HG03354 (cell line): ENCODE data around the gene ATL1.
A peak's percentile ranks its signal among the peaks of the same experiment; 100 is the strongest.
"Not testable (repeated sequence)": the region's sequence is repeated elsewhere in the genome, so short reads cannot be mapped to it uniquely, and the experiment has no call there.

ENCODE experiments used
- ATAC-seq: cut with Tn5 transposase; IDR thresholded peaks from one replicate; pipeline ENCODE4 v1.9.1; 2021; ENCODE audit warnings: mild to moderate bottlenecking; ENCODE audit not compliant: unreplicated experiment, poor library complexity, severe bottlenecking

The ATL1 gene

DNA sequence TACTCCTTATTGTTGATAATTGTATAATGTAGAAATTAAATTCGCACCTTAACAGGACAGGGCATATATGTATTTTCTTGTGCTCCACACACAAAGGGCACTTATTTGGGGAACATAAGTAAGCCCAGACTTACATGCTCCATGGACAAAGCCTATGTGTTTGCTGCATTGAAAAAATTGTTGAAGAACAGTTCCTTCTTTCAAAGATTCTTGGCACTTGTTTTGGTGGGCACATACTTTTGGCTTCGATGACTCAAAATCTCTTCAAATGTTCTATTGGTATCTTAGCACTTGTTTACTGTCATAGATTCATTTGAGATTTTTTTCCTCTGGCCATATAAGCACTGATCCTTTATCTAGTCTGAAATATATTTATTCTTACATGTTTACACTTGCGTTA lies 26.1 kb upstream of the ATL1 start:
- ATAC-seq: no peak

DNA sequence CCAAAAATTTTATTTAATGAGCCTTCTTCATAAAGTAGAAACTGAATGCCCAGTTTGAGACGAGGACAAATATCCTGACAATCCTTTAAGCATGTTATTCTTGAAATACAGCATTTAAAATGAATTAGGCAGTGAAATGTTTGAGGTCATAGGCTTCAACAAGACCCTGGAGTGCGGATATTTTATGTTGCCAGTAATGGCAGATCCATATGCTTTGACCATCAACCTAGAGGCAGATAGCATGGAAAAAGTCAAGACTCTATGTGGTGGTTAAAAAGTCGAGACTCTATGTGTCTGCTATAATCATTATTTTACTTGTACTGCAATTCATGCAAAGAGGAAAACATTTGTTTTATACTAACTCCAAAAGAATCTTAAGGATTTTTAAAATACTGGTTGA lies 25.5 kb upstream of the ATL1 start:
- ATAC-seq: no peak

DNA sequence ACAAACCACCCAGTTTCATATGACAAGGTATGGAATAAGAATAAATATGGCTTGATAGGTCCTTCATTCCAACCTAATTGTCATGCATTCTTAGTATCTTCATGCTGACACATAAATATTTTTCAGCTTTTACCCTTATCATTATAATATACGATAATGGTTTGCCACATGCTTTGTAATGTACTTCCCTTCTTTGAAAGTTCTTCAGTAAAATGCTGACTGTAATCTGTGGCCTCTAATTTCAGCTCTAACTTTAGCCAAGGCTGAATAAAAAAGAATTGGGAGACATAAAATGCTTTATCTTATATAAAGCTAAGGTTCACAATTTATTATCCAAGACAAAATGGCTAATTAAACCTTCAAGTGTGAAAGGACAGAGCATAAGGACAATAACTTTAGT lies 24.9 kb upstream of the ATL1 start:
- no peak for ATAC-seq

DNA sequence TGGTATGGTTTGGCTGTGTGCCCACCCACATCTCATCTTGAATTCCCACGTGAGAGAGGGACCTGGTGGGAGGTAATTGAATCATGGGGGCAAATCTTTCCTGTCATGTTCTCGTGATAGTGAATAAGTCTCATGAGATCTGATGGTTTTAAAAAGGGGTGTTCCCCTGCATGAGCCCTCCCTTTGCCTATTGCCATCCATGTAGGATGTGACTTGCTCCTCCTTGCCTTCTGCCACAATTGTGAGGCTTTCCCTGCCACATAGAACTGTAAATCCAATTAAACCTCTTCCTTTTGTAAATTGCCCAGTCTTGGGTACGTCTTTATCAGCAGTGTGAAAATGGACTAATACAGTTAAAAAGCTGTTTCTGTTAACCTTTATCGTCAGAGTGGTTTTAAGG lies 21.9 kb upstream of the ATL1 start:
- not testable (repeated sequence) for ATAC-seq

DNA sequence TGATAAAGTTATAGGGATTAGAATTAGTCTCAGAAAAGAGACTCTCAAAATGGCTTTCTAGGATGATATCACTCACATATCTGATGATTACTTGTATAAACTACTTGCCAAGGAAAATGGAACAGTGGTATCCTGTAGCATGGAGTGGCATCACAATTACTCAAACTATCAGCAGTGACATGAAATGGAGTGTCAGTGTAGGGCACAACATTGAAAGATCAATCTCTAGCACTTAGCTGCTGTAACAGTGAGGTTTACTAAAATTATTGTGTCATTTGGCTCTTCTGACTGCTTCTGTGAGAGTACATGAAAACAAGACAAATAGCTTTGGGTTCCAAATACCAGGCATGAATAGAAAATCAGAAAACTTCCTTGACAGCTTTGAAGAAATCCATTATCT lies 20.9 kb upstream of the ATL1 start:
- no peak for ATAC-seq

DNA sequence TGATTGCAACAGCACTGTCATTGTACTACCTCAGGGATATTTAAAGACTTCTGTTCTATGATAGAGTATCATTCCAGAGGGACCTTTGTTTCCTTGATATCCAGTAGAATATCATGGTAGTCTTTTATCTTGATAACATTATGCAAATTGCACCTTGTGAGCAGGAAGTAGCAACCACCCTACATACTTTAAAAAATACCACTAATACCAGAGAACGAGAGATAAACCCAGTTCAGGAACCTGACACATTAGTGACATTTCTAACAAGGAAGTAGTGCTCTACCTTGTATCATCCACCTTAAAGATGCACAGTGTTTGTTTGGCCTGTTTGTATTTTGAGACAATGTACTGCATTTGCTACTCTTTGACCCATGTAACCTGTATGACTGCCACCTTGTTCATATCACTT lies 18.8 kb upstream of the ATL1 start:
- no peak for ATAC-seq

DNA sequence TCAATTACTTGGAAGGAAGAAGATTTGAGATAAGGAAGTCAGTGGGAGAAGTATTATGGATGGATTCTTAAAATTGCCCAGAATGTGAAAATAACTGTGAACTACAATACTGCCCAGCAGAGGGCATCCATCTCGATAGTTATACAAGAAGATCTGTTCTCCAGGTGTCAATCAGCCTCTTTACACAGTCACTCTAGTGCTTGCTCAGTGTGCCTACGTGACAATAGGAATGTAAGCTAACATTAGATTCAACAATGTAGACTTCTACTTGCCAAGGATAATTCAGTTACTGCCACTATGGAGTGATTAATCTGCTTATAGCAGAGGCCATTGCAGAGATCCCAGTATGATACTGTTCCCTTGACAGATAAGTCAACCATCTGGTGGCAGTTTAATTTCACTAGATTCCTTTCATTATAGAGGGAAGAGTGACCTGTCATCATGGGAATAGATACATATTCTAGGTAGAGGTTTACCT lies 17.0 kb upstream of the ATL1 start:
- ATAC-seq: peak; percentile 64

DNA sequence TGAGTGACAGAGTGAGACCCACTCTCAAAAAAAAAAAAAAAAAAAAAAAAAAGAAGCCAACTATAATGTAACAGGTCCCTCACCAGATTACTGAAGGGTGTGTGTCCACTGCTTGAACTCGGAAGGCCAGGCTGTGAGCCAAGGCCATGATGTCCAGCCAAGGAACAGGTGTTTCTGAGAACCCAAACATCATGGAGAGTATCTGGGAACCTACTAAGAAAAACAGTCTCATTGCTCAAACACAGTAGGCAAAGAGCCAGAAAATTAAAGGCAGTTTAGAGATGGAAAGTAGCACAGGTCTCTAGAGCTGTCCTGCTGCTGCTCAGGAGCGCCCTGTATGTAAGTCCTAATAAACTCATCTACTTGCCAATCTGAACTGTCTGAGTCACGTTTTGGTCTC lies 15.0 kb upstream of the ATL1 start:
- no peak for ATAC-seq

DNA sequence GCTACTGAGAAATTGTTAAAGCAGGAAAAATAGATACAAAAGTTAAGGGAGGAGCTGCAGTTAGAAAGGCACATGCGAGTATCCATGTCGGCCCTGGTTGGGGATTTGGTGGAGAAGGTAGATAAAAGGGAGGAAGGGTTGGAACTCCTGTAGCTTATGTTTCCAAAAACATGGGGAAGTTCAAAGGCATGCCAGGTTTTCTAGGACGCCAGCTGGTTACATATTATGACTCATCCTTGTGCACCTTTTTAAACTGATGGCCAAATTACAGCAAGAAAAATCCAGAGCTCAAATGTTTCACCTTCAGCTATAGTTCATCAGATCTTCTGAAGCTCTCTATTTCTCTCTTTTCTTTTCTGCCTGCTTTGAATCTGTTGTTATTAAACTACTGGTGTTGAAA lies 14.3 kb upstream of the ATL1 start:
- ATAC-seq: no peak

DNA sequence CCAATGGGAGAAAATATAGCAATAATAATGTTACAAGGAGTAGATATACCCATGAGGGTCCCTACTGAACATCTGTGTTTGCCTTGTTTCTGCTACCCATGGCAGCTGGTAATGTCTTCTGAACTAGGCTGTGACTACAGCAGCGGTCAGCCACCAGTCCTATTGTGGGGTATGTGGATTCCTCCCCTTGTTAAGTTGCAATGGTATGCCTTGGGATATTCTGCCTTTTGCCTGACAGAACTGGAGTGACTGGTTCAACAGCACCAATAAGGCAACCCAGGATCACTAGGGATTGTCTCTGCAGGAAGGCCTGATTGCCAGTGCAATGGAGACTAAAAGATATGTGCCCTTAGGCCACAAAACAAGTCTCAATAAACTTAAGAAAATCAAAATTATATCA lies 9.7 kb upstream of the ATL1 start:
- no peak for ATAC-seq

DNA sequence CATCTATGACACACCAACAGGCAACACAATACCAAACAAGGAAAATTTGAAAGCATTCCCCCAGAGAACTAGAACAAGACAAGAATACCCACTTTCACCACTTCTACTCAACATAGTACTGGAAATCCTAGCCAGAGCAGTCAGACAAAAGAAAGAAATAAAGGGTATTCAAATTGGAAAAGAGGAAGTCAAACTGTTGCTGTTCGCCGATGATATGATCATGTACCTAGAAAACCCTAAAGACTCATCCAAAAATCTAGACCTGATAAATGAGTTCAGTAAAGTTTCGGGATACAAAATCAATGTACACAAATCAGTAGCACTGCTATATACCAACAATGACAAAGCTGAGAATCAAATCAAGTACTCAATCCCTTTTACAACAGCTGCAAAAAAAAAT lies 8.1 kb upstream of the ATL1 start:
- no peak for ATAC-seq

DNA sequence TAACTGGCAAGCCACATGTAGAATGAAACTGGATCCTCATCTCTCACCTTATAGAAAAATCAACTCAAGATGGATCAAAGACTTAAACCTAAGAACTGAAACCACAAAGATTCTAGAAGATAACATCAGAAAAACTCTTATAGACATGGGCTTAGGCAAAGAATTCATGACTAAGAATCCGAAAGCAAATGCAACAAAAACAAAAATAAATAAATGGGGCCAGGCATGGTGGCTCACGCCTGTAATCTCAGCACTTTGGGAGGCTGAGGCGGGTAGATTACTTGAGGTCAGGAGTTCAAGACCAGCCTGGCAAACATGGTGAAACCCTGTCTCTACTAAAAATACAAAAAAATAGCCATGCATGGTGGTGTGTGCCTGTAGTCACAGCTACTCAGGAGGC lies 7.1 kb upstream of the ATL1 start:
- not testable (repeated sequence) for ATAC-seq

DNA sequence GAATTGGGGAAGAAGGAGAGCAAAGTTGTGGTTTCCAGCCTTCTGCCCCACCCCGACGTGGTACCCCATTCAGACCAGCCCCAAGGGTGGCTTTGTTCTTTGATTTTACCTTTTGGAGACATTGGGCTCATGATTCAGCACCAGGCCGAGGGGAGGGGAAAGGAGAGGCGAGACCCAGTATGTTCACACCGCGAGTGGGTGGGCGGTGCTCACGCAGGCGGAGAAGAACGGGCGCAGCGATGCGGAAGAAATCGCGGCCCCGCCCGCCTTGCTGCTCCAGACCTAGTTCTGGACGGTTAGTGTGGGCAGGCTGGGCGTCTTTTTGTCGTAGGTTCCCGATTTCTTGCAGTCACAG lies 963 bp downstream of the ATL1 start:
- ATAC-seq: no peak

DNA sequence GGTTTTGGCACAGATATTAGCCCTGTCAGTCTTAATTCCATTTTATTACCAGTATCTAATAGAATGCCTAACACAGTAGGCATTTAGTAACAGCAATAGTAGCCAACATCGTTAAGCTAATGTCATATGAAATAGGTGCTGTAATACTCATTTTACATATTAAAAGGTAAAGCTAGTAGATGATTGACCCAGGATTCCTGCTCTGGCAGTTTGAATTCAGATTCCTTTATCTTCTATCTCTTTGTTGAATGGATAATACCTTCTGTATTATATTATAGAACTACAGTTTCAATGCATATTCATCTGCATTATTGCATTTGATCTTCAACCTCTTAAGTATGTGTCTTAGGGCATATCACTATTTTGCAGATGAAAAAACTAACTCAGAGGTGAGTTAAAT lies 2.9 kb downstream of the ATL1 start:
- no peak for ATAC-seq

DNA sequence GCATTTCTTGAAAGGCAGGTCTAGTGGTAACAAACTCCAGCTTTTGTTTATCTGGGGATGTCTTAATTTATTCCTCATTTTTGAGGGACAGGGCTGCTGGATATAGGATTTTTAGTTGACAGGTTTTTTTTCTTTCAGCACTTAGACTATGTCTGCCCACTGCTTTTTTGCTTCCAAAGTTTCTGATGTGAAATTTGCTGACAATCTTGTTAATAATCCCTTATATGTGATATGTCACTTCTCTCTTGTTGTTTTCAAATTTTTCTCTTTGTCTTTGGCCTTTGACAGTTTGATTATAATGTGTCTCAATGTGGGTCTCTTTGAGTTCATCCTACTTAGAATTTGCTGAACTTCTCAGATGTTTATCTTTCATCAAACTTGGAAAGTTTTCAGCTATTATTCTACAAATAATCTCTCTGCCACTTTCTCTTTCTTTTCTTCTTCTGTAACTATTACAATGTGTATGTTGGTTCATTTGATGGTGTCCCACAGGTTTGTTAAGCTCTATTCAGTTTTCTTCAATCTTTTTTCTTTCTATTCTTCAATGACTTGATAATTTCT lies 9.8 kb downstream of the ATL1 start:
- no peak for ATAC-seq

DNA sequence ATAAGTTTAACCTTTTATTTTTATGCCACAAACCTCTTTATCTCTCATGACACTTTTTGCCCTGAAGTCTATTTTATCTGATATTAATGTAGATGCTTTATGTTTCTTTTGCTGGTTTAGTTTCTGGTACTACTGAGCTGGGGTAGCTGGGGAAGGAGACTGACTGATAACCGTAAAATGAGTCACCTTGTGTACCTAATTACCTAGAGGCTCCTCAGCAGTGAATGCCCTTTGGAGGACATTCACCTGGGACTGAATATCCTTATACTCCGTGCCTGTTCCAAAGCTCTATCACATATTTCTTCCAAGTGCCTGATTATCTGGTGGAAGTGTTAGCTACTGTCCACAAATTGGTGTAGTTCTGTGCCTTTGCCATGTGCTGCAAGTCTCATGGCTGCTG lies 13.9 kb downstream of the ATL1 start:
- no peak for ATAC-seq

DNA sequence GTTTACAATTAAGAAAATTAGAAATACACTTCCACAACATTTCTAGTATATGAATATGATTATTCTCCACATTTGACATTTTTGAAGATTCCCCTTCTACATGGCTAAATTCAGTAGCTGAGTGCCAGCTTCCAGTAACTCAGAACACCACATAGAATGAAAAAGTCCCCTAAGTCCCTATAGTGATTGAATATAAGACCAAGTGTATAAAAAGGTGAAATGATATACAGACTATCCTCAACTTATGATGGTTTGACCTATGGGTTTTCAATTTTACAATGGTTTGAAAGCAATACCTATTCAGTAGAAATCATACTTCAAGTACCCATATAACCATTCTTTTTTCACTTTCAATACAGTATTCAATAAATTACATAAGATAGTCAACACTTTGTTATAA lies 15.8 kb downstream of the ATL1 start:
- no peak for ATAC-seq

DNA sequence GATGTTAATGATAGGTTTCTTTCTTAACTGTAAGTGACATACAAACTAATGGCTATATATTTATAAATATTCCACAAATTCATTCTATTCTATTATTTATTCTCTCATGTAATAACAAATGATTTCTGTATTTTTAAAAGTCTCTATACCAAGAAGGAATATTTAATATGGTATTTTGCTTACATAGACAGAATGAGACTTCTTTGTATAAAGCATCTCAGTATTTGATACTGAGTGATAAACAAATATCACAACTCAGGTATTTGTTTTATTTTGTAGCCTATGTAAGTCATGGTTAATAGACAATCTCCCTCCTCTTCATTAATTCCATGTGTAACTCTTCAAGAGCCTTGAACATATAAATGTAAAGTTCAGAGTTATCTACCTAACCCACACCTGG lies 18.0 kb downstream of the ATL1 start:
- no peak for ATAC-seq

DNA sequence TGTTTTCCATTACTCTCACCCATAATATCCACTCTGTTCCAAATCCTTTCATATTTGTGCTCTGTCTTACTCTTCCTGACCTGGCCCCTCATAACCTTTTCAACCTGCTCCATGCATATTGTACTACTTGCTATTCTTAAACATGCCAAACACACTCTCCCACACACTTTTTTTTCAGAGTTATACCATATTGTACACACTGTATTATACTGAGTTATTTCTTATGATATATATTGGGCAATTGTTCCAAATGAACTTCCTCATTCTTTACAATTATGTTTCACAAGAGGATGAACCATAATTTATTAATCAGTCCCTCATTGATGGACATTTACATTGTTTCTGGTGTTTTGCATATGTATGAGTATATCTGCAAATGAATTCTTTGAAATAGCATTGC lies 18.5 kb downstream of the ATL1 start:
- no peak for ATAC-seq

DNA sequence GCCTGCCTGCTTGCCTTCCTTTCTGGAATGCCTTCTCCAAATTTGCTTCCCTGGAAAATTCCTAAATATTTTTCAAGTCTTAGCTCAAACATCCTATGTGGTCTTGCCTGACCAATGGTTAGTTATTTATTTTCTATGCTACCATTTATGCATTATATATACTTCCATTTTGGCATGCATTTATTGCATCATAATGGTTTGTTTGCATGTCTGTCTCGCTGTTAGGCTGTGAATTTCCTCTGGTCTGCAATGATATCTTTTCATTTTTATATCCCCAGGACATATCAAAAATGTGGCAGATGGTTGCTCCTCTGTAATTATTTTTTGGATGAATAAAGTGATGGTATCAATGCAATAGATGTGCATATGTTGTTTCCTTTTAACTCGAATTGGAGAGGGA lies 30.5 kb downstream of the ATL1 start:
- no peak for ATAC-seq

DNA sequence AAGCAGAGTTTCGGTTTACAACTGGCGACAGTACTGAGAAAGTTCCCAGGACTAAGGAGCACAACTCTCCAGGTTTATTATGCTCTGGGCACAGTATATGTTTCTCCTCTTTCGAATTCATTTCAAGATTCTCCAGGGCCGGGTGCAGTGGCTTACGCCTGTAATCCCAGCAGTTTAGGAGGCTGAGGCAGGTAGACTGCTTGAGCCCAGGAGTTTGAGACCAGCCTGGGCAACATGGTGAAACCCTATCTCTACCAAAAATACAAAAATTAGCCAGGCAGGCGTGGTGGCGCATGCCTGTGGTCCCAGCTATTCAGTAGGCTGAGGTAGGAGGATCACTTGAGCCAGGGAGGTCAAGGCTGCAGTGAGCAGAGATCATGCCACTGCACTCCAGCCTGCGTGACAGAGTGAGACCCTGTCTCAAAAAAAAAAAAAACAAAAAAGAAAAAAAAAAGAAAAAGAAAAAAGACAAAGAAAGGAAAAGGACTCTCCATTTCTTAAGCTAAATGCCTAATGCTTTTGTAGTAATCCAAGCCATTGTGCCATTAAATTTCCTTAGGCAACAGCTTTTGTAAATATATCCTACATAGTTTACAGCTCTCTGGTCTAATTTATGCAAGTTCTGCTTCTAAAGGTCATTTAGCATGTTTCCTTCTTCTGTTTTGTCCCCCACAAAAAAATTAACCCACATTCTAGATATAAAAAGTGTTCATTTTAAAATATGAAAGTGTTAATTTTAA lies 34.8 kb downstream of the ATL1 start:
- no peak for ATAC-seq

DNA sequence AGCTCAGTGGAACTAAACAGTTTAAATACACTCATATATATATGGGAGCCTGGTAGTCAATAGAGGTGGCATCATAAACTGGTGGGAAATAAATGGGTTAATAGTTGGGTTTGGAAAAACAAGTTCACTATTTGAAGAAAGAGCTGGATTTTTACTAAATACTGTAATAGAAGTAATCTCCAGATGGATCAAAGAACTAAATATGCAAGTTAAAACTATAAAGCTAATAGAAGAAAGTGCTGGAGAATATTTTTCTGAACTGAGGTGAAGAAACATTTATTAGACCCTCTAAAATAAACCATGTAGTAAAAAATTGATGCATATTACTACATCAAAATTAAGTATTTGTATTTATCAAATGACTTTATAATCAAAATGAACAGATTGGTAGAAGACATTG lies 38.8 kb downstream of the ATL1 start:
- no peak for ATAC-seq
